MM.1S (cell line): Measurements from ENCODE around the gene GPC4.

Source experiments
- DNase-seq: peaks from one replicate; pipeline ENCODE4 v3.0.0-alpha.2; 2015
- H2AFZ ChIP-seq: fragments of 300-600 bp; sonication (generic); 2 replicates; pipeline ENCODE4 v1.6.0; 2016; ENCODE audit warnings: antibody characterized with exemption, low read length
- H3F3A ChIP-seq: fragments of 300-600 bp; sonication (generic); 2 replicates; pipeline ENCODE4 v1.6.1; 2016; ENCODE audit warnings: mild to moderate bottlenecking, antibody characterized with exemption, low read length, moderate library complexity, mixed read lengths; ENCODE audit not compliant: insufficient read depth
- H3K27ac ChIP-seq: fragments of 300-600 bp; sonication (generic); 2 replicates; pipeline ENCODE4 v1.5.1; 2016; ENCODE audit warnings: mild to moderate bottlenecking, low read length
- H3K27me3 ChIP-seq: fragments of 300-600 bp; sonication (generic); replicated peaks from 2 replicates; pipeline ENCODE4 v1.6.0; 2016; ENCODE audit warnings: low read length; ENCODE audit not compliant: insufficient read depth
- H3K36me3 ChIP-seq: fragments of 300-600 bp; sonication (generic); replicated peaks from 2 replicates; pipeline ENCODE4 v1.6.1; 2016; ENCODE audit warnings: mild to moderate bottlenecking, low read length, mixed read lengths; ENCODE audit not compliant: insufficient read depth
- H3K4me1 ChIP-seq: fragments of 300-600 bp; sonication (generic); 2 replicates; pipeline ENCODE4 v1.6.1; 2016; ENCODE audit warnings: low read length, mixed read lengths
- H3K4me2 ChIP-seq: fragments of 300-600 bp; sonication (generic); 2 replicates; pipeline ENCODE4 v1.6.0; 2016; ENCODE audit warnings: low read depth, low read length
- H3K4me3 ChIP-seq: fragments of 300-600 bp; sonication (generic); 2 replicates; pipeline ENCODE4 v1.5.1; 2016; ENCODE audit warnings: low read length, mixed read lengths
- H3K79me2 ChIP-seq: fragments of 300-600 bp; sonication (generic); 2 replicates; pipeline ENCODE4 v1.6.1; 2016; ENCODE audit warnings: mixed run types, low read length, mixed read lengths
- H3K9ac ChIP-seq: fragments of 300-600 bp; sonication (generic); 2 replicates; pipeline ENCODE4 v1.6.1; 2016; ENCODE audit warnings: low read length, mixed read lengths
- H3K9me2 ChIP-seq: fragments of 300-600 bp; sonication (generic); replicated peaks from 2 replicates; pipeline ENCODE4 v1.6.1; 2016; ENCODE audit warnings: mild to moderate bottlenecking, low read length, mixed read lengths; ENCODE audit not compliant: insufficient read depth
- H3K9me3 ChIP-seq: fragments of 300-600 bp; sonication (generic); replicated peaks from 2 replicates; pipeline ENCODE4 v1.6.1; 2016; ENCODE audit warnings: mild to moderate bottlenecking, low read length, mixed read lengths; ENCODE audit not compliant: insufficient read depth
- H4K20me1 ChIP-seq: fragments of 300-600 bp; sonication (generic); 2 replicates; pipeline ENCODE4 v1.6.1; 2016; ENCODE audit warnings: mild to moderate bottlenecking, low read length, moderate library complexity, mixed read lengths; ENCODE audit not compliant: insufficient read depth
- CTCF ChIP-seq: fragments of 300-600 bp; sonication (generic); IDR thresholded peaks from 2 replicates; pipeline ENCODE4 v1.5.1; 2016; ENCODE audit warnings: antibody characterized with exemption, low read length, mixed read lengths
- EZH2 ChIP-seq: fragments of 300-600 bp; sonication (generic); optimal IDR thresholded peaks from 2 replicates; pipeline ENCODE3; 2017; ENCODE audit warnings: low read depth, mild to moderate bottlenecking, antibody characterized with exemption, low read length, mixed read lengths
- EZH2phosphoT487 ChIP-seq: fragments of 300-600 bp; sonication (generic); IDR thresholded peaks from 2 replicates; pipeline ENCODE4 v1.6.1; 2018; ENCODE audit warnings: antibody characterized with exemption, low read length

The GPC4 gene

GRCh38 chrX:133370696-133371275, 44.5 kb downstream of the GPC4 start:
- DNase-seq: no peak
- H3F3A ChIP-seq: no peaks in the 10 kb centered on the region
- H3K79me2 ChIP-seq: no peaks in the 10 kb centered on the region
- peaks cover 4% of the 10 kb centered on the region; the same call in 1 of the 2 replicates for H3K4me1 ChIP-seq
- no peaks in the 10 kb centered on the region for H3K27me3 ChIP-seq
- no peak overlapping the region for H3K27ac ChIP-seq
- TF ChIP-seq EZH2phosphoT487 (no peak), CTCF (no peak), EZH2 (no peak)
- H3K9me3 ChIP-seq: no peaks in the 10 kb centered on the region
- no peak overlapping the region for H3K9ac ChIP-seq
- no peaks in the 10 kb centered on the region for H3K9me2 ChIP-seq
- no peak overlapping the region for H3K4me3 ChIP-seq
- H2AFZ ChIP-seq: no peak overlapping the region
- H3K36me3 ChIP-seq: no peaks in the 10 kb centered on the region
- no peaks in the 10 kb centered on the region for H4K20me1 ChIP-seq
- no peak overlapping the region for H3K4me2 ChIP-seq

- Histone ChIP-seq H3K9me3 (no peaks in the 10 kb centered on the region), H3K9ac (no peak overlapping the region), H3K4me1 (peaks cover 4% of the 10 kb centered on the region; the same call in 1 of the 2 replicates), H3K27me3 (no peaks in the 10 kb centered on the region), H3K9me2 (no peaks in the 10 kb centered on the region), H4K20me1 (no peaks in the 10 kb centered on the region), H3F3A (no peaks in the 10 kb centered on the region), H3K36me3 (no peaks in the 10 kb centered on the region), H3K4me2 (no peak overlapping the region), H3K27ac (no peak overlapping the region), H2AFZ (no peak overlapping the region), H3K4me3 (no peak overlapping the region), H3K79me2 (no peaks in the 10 kb centered on the region)
- DNase-seq: no peak
- TF ChIP-seq CTCF: no peak
- no peak for TF ChIP-seq EZH2
- no peak for TF ChIP-seq EZH2phosphoT487
Observed at GRCh38 chrX:133369065-133369464, 46.2 kb downstream of the GPC4 start.

- Histone ChIP-seq H2AFZ (no peak overlapping the region), H3K9ac (no peak overlapping the region), H3K9me2 (no peaks in the 10 kb centered on the region), H3K27me3 (no peaks in the 10 kb centered on the region), H3K4me2 (no peak overlapping the region), H3K4me1 (no peaks in the 10 kb centered on the region), H4K20me1 (no peaks in the 10 kb centered on the region), H3K27ac (no peak overlapping the region), H3K36me3 (no peaks in the 10 kb centered on the region), H3K4me3 (no peak overlapping the region), H3K9me3 (no peaks in the 10 kb centered on the region), H3F3A (no peaks in the 10 kb centered on the region), H3K79me2 (no peaks in the 10 kb centered on the region)
- no peak for DNase-seq
- TF ChIP-seq CTCF (no peak), EZH2 (no peak), EZH2phosphoT487 (no peak)
Observed at GRCh38 chrX:133366735-133367134, 48.6 kb downstream of the GPC4 start.
